DOHH2 (cell line): ENCODE data around the gene TTF1.

ENCODE experiments used
- EZH2phosphoT487 ChIP-seq: fragments of 200-600 bp; sonication (generic); IDR thresholded peaks from 2 replicates; pipeline ENCODE4 v1.6.1; 2017; ENCODE audit warnings: borderline replicate concordance, mild to moderate bottlenecking, antibody characterized with exemption, low read length, moderate library complexity, mixed read lengths
- TF ChIP-seq, protein P1 (sequence below): fragments of 200-600 bp; sonication (generic); IDR thresholded peaks from one replicate; pipeline ENCODE4 v1.5.1; 2014; ENCODE audit warnings: antibody characterized with exemption, mild to moderate bottlenecking, low read depth, low read length; ENCODE audit not compliant: poor library complexity, severe bottlenecking

DNA sequence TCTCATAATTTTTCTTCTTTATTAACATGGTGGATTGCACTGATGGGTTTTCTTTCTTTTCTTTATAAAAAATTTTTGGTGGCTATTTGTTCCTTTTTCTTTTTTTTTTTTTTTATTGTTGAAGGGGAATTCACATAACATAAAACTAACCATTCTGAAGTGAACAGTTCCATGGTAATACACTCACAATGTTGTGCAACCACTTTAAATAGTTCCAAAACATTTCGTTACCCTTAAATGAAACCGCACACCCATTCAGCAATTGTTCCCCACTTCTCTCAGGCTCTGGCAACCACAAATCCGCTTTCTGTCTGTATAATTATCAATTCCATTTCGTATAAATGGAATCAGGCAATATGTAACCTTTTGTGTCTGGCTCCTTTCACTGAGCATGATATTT lies 40.2 kb downstream of the TTF1 start:
- TF ChIP-seq, protein P1, sequence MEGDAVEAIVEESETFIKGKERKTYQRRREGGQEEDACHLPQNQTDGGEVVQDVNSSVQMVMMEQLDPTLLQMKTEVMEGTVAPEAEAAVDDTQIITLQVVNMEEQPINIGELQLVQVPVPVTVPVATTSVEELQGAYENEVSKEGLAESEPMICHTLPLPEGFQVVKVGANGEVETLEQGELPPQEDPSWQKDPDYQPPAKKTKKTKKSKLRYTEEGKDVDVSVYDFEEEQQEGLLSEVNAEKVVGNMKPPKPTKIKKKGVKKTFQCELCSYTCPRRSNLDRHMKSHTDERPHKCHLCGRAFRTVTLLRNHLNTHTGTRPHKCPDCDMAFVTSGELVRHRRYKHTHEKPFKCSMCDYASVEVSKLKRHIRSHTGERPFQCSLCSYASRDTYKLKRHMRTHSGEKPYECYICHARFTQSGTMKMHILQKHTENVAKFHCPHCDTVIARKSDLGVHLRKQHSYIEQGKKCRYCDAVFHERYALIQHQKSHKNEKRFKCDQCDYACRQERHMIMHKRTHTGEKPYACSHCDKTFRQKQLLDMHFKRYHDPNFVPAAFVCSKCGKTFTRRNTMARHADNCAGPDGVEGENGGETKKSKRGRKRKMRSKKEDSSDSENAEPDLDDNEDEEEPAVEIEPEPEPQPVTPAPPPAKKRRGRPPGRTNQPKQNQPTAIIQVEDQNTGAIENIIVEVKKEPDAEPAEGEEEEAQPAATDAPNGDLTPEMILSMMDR: no peak
- TF ChIP-seq EZH2phosphoT487: no peak
